HEK293 (cell line): ENCODE measurements around the gene PLPP1.

ENCODE experiments used
- FEZF1 ChIP-seq: fragments of 450-650 bp; formaldehyde crosslinking; IDR thresholded peaks from 2 replicates; pipeline ENCODE4 v1.5.1; 2016; ENCODE audit warnings: missing biosample characterization, missing genetic modification characterization
- GFI1B ChIP-seq: fragments of 450-650 bp; formaldehyde crosslinking; IDR thresholded peaks from 2 replicates; pipeline ENCODE4 v1.5.1; 2016; ENCODE audit warnings: missing biosample characterization, missing genetic modification characterization
- MYNN ChIP-seq: fragments of 450-650 bp; formaldehyde crosslinking; IDR thresholded peaks from 2 replicates; pipeline ENCODE4 v1.5.1; 2016; ENCODE audit warnings: missing biosample characterization, missing genetic modification characterization, borderline replicate concordance
- SP3 ChIP-seq: fragments of 450-650 bp; formaldehyde crosslinking; IDR thresholded peaks from 2 replicates; pipeline ENCODE4 v1.5.1; 2016; ENCODE audit warnings: missing biosample characterization, missing genetic modification characterization
- ZBTB1 ChIP-seq: fragments of 450-650 bp; formaldehyde crosslinking; IDR thresholded peaks from 2 replicates; pipeline ENCODE4 v1.5.1; 2016; ENCODE audit warnings: missing biosample characterization, missing genetic modification characterization
- ZBTB21 ChIP-seq: fragments of 450-650 bp; formaldehyde crosslinking; IDR thresholded peaks from 2 replicates; pipeline ENCODE4 v1.5.1; 2017; ENCODE audit warnings: missing biosample characterization, missing genetic modification characterization
- ZBTB8A ChIP-seq: fragments of 450-650 bp; formaldehyde crosslinking; IDR thresholded peaks from 2 replicates; pipeline ENCODE4 v1.5.1; 2016; ENCODE audit warnings: missing biosample characterization, missing genetic modification characterization
- ZFP3 ChIP-seq: fragments of 450-650 bp; formaldehyde crosslinking; IDR thresholded peaks from 2 replicates; pipeline ENCODE4 v1.5.1; 2016; ENCODE audit warnings: low read depth, missing biosample characterization, missing genetic modification characterization
- ZFP37 ChIP-seq: fragments of 450-650 bp; formaldehyde crosslinking; IDR thresholded peaks from 2 replicates; pipeline ENCODE4 v1.5.1; 2016; ENCODE audit warnings: missing biosample characterization, missing genetic modification characterization
- ZNF121 ChIP-seq: fragments of 450-650 bp; formaldehyde crosslinking; IDR thresholded peaks from 2 replicates; pipeline ENCODE4 v1.5.1; 2016; ENCODE audit warnings: missing biosample characterization, missing genetic modification characterization
- ZNF19 ChIP-seq: fragments of 450-650 bp; formaldehyde crosslinking; IDR thresholded peaks from 2 replicates; pipeline ENCODE4; 2016; ENCODE audit warnings: missing biosample characterization, missing genetic modification characterization, low read depth
- ZNF223 ChIP-seq: fragments of 450-650 bp; formaldehyde crosslinking; IDR thresholded peaks from 2 replicates; pipeline ENCODE4 v1.5.1; 2016; ENCODE audit warnings: missing biosample characterization, missing genetic modification characterization
- ZNF23 ChIP-seq: fragments of 450-650 bp; formaldehyde crosslinking; IDR thresholded peaks from 2 replicates; pipeline ENCODE4 v1.5.1; 2016; ENCODE audit warnings: missing biosample characterization, missing genetic modification characterization, borderline replicate concordance
- ZNF266 ChIP-seq: fragments of 450-650 bp; formaldehyde crosslinking; IDR thresholded peaks from 2 replicates; pipeline ENCODE4 v1.5.1; 2016; ENCODE audit warnings: missing biosample characterization, missing genetic modification characterization, low read depth
- ZNF341 ChIP-seq: fragments of 450-650 bp; formaldehyde crosslinking; IDR thresholded peaks from 2 replicates; pipeline ENCODE4; 2016; ENCODE audit warnings: low read depth, missing biosample characterization, missing genetic modification characterization
- ZNF426 ChIP-seq: fragments of 450-650 bp; formaldehyde crosslinking; IDR thresholded peaks from 2 replicates; pipeline ENCODE4 v1.5.1; 2017; ENCODE audit warnings: missing biosample characterization, missing genetic modification characterization, mild to moderate bottlenecking, inconsistent platforms, moderate library complexity
- ZNF529 ChIP-seq: fragments of 450-650 bp; formaldehyde crosslinking; IDR thresholded peaks from 2 replicates; pipeline ENCODE4 v1.5.1; 2017; ENCODE audit warnings: missing genetic modification characterization, missing biosample characterization; ENCODE audit not compliant: insufficient replicate concordance
- ZNF701 ChIP-seq: fragments of 450-650 bp; formaldehyde crosslinking; IDR thresholded peaks from 2 replicates; pipeline ENCODE4 v1.5.1; 2016; ENCODE audit warnings: missing biosample characterization, missing genetic modification characterization
- ZNF768 ChIP-seq: fragments of 450-650 bp; formaldehyde crosslinking; IDR thresholded peaks from 2 replicates; pipeline ENCODE4 v1.5.1; 2018; ENCODE audit warnings: missing biosample characterization, mild to moderate bottlenecking, missing genetic modification characterization
- ZNF791 ChIP-seq: fragments of 450-650 bp; formaldehyde crosslinking; IDR thresholded peaks from 2 replicates; pipeline ENCODE4 v1.5.1; 2016; ENCODE audit warnings: missing biosample characterization, missing genetic modification characterization
- TF ChIP-seq, protein P1 (sequence below): fragments of 450-650 bp; formaldehyde crosslinking; IDR thresholded peaks from 2 replicates; pipeline ENCODE4 v1.5.1; 2016; ENCODE audit warnings: missing biosample characterization, missing genetic modification characterization
- TF ChIP-seq, protein P2 (sequence below): fragments of 450-650 bp; formaldehyde crosslinking; conservative IDR thresholded peaks from 2 replicates; pipeline ENCODE4 v1.5.1; 2016; ENCODE audit warnings: low read depth, missing biosample characterization, missing genetic modification characterization
- TF ChIP-seq, protein P3 (sequence below): fragments of 450-650 bp; formaldehyde crosslinking; IDR thresholded peaks from 2 replicates; pipeline ENCODE4 v1.5.1; 2016; ENCODE audit warnings: missing biosample characterization, missing genetic modification characterization
- TF ChIP-seq, protein P4 (sequence below): fragments of 450-650 bp; formaldehyde crosslinking; IDR thresholded peaks from 2 replicates; pipeline ENCODE4 v1.5.1; 2016; ENCODE audit warnings: missing biosample characterization, missing genetic modification characterization
- TF ChIP-seq, protein P5 (sequence below): fragments of 450-650 bp; formaldehyde crosslinking; optimal IDR thresholded peaks from 2 replicates; pipeline ENCODE3; 2016; ENCODE audit warnings: missing biosample characterization, mild to moderate bottlenecking, missing genetic modification characterization
- TF ChIP-seq, protein P6 (sequence below): fragments of 450-650 bp; formaldehyde crosslinking; IDR thresholded peaks from 2 replicates; pipeline ENCODE4 v1.5.1; 2016; ENCODE audit warnings: missing biosample characterization, missing genetic modification characterization

The PLPP1 gene

DNA sequence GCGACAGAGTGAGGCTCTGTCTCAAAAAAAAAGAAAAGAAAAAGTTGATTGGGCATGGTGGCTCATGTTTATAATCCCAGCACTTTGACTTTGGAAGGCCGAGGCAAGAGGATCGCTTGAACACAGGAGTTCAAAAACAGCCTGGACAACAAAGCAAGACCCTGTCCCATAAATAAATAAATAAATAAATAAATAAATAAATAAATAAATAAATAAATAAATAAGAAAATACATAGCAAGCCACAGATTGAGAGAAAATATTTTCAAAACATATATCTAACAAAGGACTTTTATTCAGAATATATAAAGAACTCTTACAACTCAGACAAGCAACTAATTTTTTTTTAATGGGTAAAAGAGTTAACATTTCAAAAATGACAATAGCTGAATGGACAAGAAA is 71.2 kb downstream of the PLPP1 start (continued):
- TF ChIP-seq, protein P1, sequence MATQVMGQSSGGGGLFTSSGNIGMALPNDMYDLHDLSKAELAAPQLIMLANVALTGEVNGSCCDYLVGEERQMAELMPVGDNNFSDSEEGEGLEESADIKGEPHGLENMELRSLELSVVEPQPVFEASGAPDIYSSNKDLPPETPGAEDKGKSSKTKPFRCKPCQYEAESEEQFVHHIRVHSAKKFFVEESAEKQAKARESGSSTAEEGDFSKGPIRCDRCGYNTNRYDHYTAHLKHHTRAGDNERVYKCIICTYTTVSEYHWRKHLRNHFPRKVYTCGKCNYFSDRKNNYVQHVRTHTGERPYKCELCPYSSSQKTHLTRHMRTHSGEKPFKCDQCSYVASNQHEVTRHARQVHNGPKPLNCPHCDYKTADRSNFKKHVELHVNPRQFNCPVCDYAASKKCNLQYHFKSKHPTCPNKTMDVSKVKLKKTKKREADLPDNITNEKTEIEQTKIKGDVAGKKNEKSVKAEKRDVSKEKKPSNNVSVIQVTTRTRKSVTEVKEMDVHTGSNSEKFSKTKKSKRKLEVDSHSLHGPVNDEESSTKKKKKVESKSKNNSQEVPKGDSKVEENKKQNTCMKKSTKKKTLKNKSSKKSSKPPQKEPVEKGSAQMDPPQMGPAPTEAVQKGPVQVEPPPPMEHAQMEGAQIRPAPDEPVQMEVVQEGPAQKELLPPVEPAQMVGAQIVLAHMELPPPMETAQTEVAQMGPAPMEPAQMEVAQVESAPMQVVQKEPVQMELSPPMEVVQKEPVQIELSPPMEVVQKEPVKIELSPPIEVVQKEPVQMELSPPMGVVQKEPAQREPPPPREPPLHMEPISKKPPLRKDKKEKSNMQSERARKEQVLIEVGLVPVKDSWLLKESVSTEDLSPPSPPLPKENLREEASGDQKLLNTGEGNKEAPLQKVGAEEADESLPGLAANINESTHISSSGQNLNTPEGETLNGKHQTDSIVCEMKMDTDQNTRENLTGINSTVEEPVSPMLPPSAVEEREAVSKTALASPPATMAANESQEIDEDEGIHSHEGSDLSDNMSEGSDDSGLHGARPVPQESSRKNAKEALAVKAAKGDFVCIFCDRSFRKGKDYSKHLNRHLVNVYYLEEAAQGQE (tag by site-specific recombination): peak; percentile 89
- peak; percentile 55; the same call in 1 of the 2 replicates for TF ChIP-seq ZNF121 (tag by site-specific recombination)
- TF ChIP-seq ZBTB21 (tag by site-specific recombination): peak; percentile 65
- TF ChIP-seq ZNF19 (tag by site-specific recombination): peak; percentile 93; the same call in 1 of the 2 replicates
- TF ChIP-seq, protein P2, sequence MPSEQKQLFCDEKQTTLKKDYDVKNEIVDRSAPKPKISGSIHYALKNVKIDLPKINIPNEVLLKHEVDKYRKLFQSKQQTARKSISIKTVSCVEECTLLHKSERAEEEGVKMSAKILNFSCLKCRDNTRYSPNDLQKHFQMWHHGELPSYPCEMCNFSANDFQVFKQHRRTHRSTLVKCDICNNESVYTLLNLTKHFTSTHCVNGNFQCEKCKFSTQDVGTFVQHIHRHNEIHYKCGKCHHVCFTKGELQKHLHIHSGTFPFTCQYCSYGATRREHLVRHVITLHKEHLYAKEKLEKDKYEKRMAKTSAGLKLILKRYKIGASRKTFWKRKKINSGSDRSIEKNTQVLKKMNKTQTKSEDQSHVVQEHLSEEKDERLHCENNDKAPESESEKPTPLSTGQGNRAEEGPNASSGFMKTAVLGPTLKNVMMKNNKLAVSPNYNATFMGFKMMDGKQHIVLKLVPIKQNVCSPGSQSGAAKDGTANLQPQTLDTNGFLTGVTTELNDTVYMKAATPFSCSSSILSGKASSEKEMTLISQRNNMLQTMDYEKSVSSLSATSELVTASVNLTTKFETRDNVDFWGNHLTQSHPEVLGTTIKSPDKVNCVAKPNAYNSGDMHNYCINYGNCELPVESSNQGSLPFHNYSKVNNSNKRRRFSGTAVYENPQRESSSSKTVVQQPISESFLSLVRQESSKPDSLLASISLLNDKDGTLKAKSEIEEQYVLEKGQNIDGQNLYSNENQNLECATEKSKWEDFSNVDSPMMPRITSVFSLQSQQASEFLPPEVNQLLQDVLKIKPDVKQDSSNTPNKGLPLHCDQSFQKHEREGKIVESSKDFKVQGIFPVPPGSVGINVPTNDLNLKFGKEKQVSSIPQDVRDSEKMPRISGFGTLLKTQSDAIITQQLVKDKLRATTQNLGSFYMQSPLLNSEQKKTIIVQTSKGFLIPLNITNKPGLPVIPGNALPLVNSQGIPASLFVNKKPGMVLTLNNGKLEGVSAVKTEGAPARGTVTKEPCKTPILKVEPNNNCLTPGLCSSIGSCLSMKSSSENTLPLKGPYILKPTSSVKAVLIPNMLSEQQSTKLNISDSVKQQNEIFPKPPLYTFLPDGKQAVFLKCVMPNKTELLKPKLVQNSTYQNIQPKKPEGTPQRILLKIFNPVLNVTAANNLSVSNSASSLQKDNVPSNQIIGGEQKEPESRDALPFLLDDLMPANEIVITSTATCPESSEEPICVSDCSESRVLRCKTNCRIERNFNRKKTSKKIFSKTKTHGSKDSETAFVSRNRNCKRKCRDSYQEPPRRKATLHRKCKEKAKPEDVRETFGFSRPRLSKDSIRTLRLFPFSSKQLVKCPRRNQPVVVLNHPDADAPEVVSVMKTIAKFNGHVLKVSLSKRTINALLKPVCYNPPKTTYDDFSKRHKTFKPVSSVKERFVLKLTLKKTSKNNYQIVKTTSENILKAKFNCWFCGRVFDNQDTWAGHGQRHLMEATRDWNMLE (tag by site-specific recombination): peak; percentile 97
- TF ChIP-seq ZNF223 (tag by site-specific recombination): 0 out of 2 replicates have a peak, but pooled peaks have one; percentile 40
- TF ChIP-seq MYNN (tag by site-specific recombination): peak; percentile 48; the same call in 1 of the 2 replicates
- TF ChIP-seq ZNF341 (tag by site-specific recombination): peak; percentile 32; the same call in 1 of the 2 replicates
- TF ChIP-seq, protein P3, sequence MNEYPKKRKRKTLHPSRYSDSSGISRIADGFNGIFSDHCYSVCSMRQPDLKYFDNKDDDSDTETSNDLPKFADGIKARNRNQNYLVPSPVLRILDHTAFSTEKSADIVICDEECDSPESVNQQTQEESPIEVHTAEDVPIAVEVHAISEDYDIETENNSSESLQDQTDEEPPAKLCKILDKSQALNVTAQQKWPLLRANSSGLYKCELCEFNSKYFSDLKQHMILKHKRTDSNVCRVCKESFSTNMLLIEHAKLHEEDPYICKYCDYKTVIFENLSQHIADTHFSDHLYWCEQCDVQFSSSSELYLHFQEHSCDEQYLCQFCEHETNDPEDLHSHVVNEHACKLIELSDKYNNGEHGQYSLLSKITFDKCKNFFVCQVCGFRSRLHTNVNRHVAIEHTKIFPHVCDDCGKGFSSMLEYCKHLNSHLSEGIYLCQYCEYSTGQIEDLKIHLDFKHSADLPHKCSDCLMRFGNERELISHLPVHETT (tag by site-specific recombination): peak; percentile 78
- TF ChIP-seq ZBTB8A (tag by site-specific recombination): peak; percentile 91
- no peak for TF ChIP-seq ZNF768 (tag by site-specific recombination)
- TF ChIP-seq ZNF23 (tag by site-specific recombination): 0 out of 2 replicates have a peak, but pooled peaks have one; percentile 37
- peak; percentile 100 for TF ChIP-seq ZNF426 (tag by site-specific recombination)
- 0 out of 2 replicates have a peak, but pooled peaks have one; percentile 30 for TF ChIP-seq GFI1B (tag by site-specific recombination)
- no peak for TF ChIP-seq FEZF1 (tag by site-specific recombination)
- TF ChIP-seq, protein P4, sequence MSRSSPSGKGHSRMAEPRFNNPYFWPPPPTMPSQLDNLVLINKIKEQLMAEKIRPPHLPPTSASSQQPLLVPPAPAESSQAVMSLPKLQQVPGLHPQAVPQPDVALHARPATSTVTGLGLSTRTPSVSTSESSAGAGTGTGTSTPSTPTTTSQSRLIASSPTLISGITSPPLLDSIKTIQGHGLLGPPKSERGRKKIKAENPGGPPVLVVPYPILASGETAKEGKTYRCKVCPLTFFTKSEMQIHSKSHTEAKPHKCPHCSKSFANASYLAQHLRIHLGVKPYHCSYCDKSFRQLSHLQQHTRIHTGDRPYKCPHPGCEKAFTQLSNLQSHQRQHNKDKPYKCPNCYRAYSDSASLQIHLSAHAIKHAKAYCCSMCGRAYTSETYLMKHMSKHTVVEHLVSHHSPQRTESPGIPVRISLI (tag by site-specific recombination): peak; percentile 69; the same call in 1 of the 2 replicates
- TF ChIP-seq ZNF791 (tag by site-specific recombination): peak; percentile 74
- peak; percentile 51 for TF ChIP-seq SP3 (tag by site-specific recombination)
- peak; percentile 61; the same call in 1 of the 2 replicates for TF ChIP-seq ZFP3 (tag by site-specific recombination)
- no peak for TF ChIP-seq ZNF701 (tag by site-specific recombination)
- TF ChIP-seq, protein P5, sequence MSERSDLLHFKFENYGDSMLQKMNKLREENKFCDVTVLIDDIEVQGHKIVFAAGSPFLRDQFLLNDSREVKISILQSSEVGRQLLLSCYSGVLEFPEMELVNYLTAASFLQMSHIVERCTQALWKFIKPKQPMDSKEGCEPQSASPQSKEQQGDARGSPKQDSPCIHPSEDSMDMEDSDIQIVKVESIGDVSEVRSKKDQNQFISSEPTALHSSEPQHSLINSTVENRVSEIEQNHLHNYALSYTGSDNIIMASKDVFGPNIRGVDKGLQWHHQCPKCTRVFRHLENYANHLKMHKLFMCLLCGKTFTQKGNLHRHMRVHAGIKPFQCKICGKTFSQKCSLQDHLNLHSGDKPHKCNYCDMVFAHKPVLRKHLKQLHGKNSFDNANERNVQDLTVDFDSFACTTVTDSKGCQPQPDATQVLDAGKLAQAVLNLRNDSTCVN (tag by site-specific recombination): no peak
- TF ChIP-seq ZFP37 (tag by site-specific recombination): peak; percentile 95
- peak; percentile 94 for TF ChIP-seq ZNF266
- TF ChIP-seq, protein P6, sequence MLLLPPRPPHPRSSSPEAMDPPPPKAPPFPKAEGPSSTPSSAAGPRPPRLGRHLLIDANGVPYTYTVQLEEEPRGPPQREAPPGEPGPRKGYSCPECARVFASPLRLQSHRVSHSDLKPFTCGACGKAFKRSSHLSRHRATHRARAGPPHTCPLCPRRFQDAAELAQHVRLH (tag by site-specific recombination): peak; percentile 68; the same call in 1 of the 2 replicates
- TF ChIP-seq ZBTB1: peak; percentile 87; the same call in 1 of the 2 replicates
- TF ChIP-seq ZNF529: peak; percentile 67
